B cell (primary cell): ENCODE measurements around the gene BEX3. TPM values are rescaled to one million over a fixed set of nuclear protein-coding genes. Genes with fewer than 3 reads are reported as not detected.

ENCODE experiments used
- ATAC-seq: fragments of 200-7000 bp; cut with Tn5 transposase; one replicate; pipeline ENCODE4 v1.10.0; 2021; ENCODE audit warnings: low read depth, mild to moderate bottlenecking, moderate number of reproducible peaks, moderate library complexity
- CTCF ChIA-PET: fragments of 350-600 bp; sonication (Branson Sonifier 250); formaldehyde crosslinking; loops from one replicate; lab custom pipeline; 2021; ENCODE audit warnings: antibody characterized with exemption, inconsistent platforms; lab: Charles Lee
- POLR2A ChIA-PET: fragments of 350-600 bp; sonication (Branson Sonifier 250); formaldehyde crosslinking; loops from one replicate; lab custom pipeline; 2021; ENCODE audit warnings: antibody characterized with exemption; lab: Charles Lee
- DNase-seq: peaks from one replicate; pipeline ENCODE4 v3.0.0; 2013
- H2AFZ ChIP-seq: 2 replicates; pipeline ENCODE4 v1.6.1; 2012; ENCODE audit warnings: mild to moderate bottlenecking, low read depth, low read length; ENCODE audit not compliant: insufficient read depth, poor library complexity, severe bottlenecking
- H3K27ac ChIP-seq, 2 donors: 1 replicate in 1 of 2; 2 replicates in 1 of 2; pipeline ENCODE4 v1.5.1; 2012 to 2013; ENCODE audit warnings: low read length in 2 of 2, mild to moderate bottlenecking in 2 of 2, moderate library complexity in 1 of 2
- H3K27me3 ChIP-seq, 4 experiments: fragments of 200-600 bp in 1 of 4; sonication (generic) in 1 of 4; replicated peaks in 1 of 4; 1 replicate in 2 of 4; 2 replicates in 2 of 4; pipeline versions ENCODE4 v1.6.1 to v1.7.0; 2013 to 2016; ENCODE audit warnings: low read length in 3 of 4, mild to moderate bottlenecking in 2 of 4, mixed read lengths in 1 of 4, moderate library complexity in 1 of 4; ENCODE audit not compliant: insufficient read depth in 4 of 4, control insufficient read depth in 3 of 4; ENCODE audit errors: control extremely low read depth in 1 of 4
- H3K36me3 ChIP-seq, 2 experiments: replicated peaks in 1 of 2; 1 replicate in 1 of 2; 2 replicates in 1 of 2; pipeline versions ENCODE4 v1.6.1 to v1.7.1; 2013; ENCODE audit warnings: low read length in 1 of 2; ENCODE audit not compliant: insufficient read depth in 2 of 2, control insufficient read depth in 1 of 2; ENCODE audit errors: control extremely low read depth in 1 of 2, extremely low read depth in 1 of 2
- H3K4me1 ChIP-seq, 2 donors: fragments of 200-600 bp in 1 of 2; sonication (generic) in 1 of 2; 1 replicate in 1 of 2; 2 replicates in 1 of 2; pipeline versions ENCODE4 v1.5.1 to v1.6.1; 2013 to 2017; ENCODE audit warnings: low read length in 2 of 2; ENCODE audit not compliant: control insufficient read depth in 2 of 2, insufficient read depth in 2 of 2
- H3K4me2 ChIP-seq: replicated peaks from 2 replicates; pipeline ENCODE3; 2012; ENCODE audit warnings: mild to moderate bottlenecking, low read depth, low read length; ENCODE audit not compliant: poor library complexity, severe bottlenecking
- H3K4me3 ChIP-seq, 5 experiments: fragments of 200-600 bp in 1 of 5; sonication (generic) in 1 of 5; 1 replicate in 3 of 5; 2 replicates in 2 of 5; pipeline versions ENCODE4 v1.5.1 to v1.7.0; 2011 to 2016; ENCODE audit warnings: low read length in 4 of 5, mild to moderate bottlenecking in 4 of 5, low read depth in 2 of 5, control low read depth in 1 of 5, moderate library complexity in 1 of 5; ENCODE audit not compliant: insufficient read depth in 1 of 5; ENCODE audit errors: control extremely low read depth in 1 of 5, extremely low read depth in 1 of 5
- H3K79me2 ChIP-seq: fragments of 200-600 bp; sonication (generic); one replicate; pipeline ENCODE4 v1.6.0; 2016; ENCODE audit warnings: low read length; ENCODE audit not compliant: control insufficient read depth, insufficient read depth
- H3K9ac ChIP-seq: fragments of 200-600 bp; sonication (generic); 2 replicates; pipeline ENCODE4 v1.6.1; 2017; ENCODE audit warnings: mild to moderate bottlenecking, low read length, moderate library complexity
- H3K9me3 ChIP-seq, 3 donors: one replicate each; pipeline versions ENCODE4 v1.6.1 to v1.7.1; 2013; ENCODE audit warnings: low read length in 2 of 3; ENCODE audit not compliant: control insufficient read depth in 2 of 3, insufficient read depth in 1 of 3; ENCODE audit errors: control extremely low read depth in 1 of 3
- H4K20me1 ChIP-seq: 2 replicates; pipeline ENCODE4 v1.6.0; 2012; ENCODE audit warnings: mild to moderate bottlenecking, low read length; ENCODE audit not compliant: insufficient read depth, control insufficient read depth, poor library complexity, severe bottlenecking
- H3K27ac Mint-ChIP-seq: one replicate; pipeline ENCODE4 v1.8.0; 2021; ENCODE audit warnings: mixed read lengths
- H3K27me3 Mint-ChIP-seq: one replicate; pipeline ENCODE4 v1.8.0; 2021; ENCODE audit warnings: mixed read lengths
- H3K4me1 Mint-ChIP-seq: one replicate; pipeline ENCODE4 v1.8.0; 2021; ENCODE audit warnings: mixed read lengths
- H3K4me3 Mint-ChIP-seq: one replicate; pipeline ENCODE4 v1.8.0; 2021; ENCODE audit warnings: mixed read lengths
- H3K9me3 Mint-ChIP-seq: one replicate; pipeline ENCODE4 v1.8.0; 2022; ENCODE audit warnings: mixed read lengths; ENCODE audit not compliant: insufficient read depth
- CTCF ChIP-seq: fragments of 200-600 bp; IDR thresholded peaks from one replicate; pipeline ENCODE4 v1.8.0; 2022; ENCODE audit warnings: antibody characterized with exemption, mild to moderate bottlenecking
- EZH2 ChIP-seq: IDR thresholded peaks from 2 replicates; pipeline ENCODE4 v1.6.1; 2012; ENCODE audit warnings: borderline replicate concordance, low read depth, mild to moderate bottlenecking, moderate library complexity, low read length; ENCODE audit not compliant: insufficient read depth, poor library complexity, severe bottlenecking
- WGBS: methylation state at CpG from one replicate; pipeline ENCODE4 v1.1.5; 2013; ENCODE audit warnings: missing lambda C conversion rate; ENCODE audit not compliant: insufficient coverage; 5-methylcytosine and 5-hydroxymethylcytosine counted together
- intact Hi-C: fragments of 100-400 bp; cut with micrococcal nuclease; formaldehyde crosslinking; loops from one replicate; pipeline ENCODE4 v1.10.0; 2022
- polyA plus RNA-seq: library from polyadenylated mRNA; depleted of rRNA; stranded (reverse); fragments of >200 nt; gene quantifications from 2 replicates; pipeline ENCODE4 v1.2.3, GENCODE V29; 2012
- total RNA-seq, 2 donors: library from RNA; stranded (reverse); fragments of 120-200 nt in 1 of 2; gene quantifications; 1 replicate in 1 of 2; 2 replicates in 1 of 2; pipeline versions ENCODE4 v1.2.3 to v1.2.4, GENCODE V29; 2013 to 2022

Gene BEX3
- total and polyA plus RNA-seq, 2 donors (not counting 1 experiment from before 2014, with no cell fraction given), result 0.37 to 1.7 TPM

- no peak for TF ChIP-seq CTCF
- no peak for TF ChIP-seq EZH2
- Mint-ChIP-seq H3K9me3 (no peaks in the 10 kb centered on the region), H3K27ac (no peak overlapping the region), H3K4me3 (no peak overlapping the region), H3K4me1 (peaks cover 7% of the 10 kb centered on the region), H3K27me3 (peaks cover 14% of the 10 kb centered on the region)
- Histone ChIP-seq H3K27ac (no peak overlapping the region), H3K4me1 (peaks cover 0 to 6% of the 10 kb centered on the region in 2 donors), H3K27me3 (peaks cover 0 to 6% (median 0%) of the 10 kb centered on the region in 4 experiments), H3K9ac (no peak overlapping the region), H3K36me3 (no peaks in the 10 kb centered on the region), H4K20me1 (no peaks in the 10 kb centered on the region), H3K4me3 (no peak overlapping the region), H2AFZ (no peak overlapping the region), H3K4me2 (no peak overlapping the region), H3K9me3 (no peaks in the 10 kb centered on the region), H3K79me2 (no peaks in the 10 kb centered on the region)
- CTCF ChIA-PET, result no interaction called here
- WGBS, result no CpG with 5 or more reads among the region's 3 CpGs
- intact Hi-C loops, result no loop called here
- POLR2A ChIA-PET, result no interaction called here
- no peak for ATAC-seq
- no peak for DNase-seq
These were observed 2.8 kb upstream of the BEX3 start for GRCh38 chrX:103373581-103373980.

- ATAC-seq, result no peak
- Histone ChIP-seq H3K36me3 (no peaks in the 10 kb centered on the region), H3K27me3 (peaks cover 0 to 6% (median 0%) of the 10 kb centered on the region in 4 experiments), H3K4me3 (peak overlapping the region in 2 of 5 experiments; percentile 17 to 19), H3K4me2 (peak overlapping the region; percentile 58), H4K20me1 (no peaks in the 10 kb centered on the region), H3K79me2 (no peaks in the 10 kb centered on the region), H3K9me3 (no peaks in the 10 kb centered on the region), H3K27ac (no peak overlapping the region), H2AFZ (no peak overlapping the region), H3K4me1 (peaks cover 0 to 6% of the 10 kb centered on the region in 2 donors), H3K9ac (no peak overlapping the region)
- Mint-ChIP-seq H3K9me3 (no peaks in the 10 kb centered on the region), H3K4me3 (peak overlapping the region; percentile 75), H3K4me1 (peaks cover 7% of the 10 kb centered on the region), H3K27me3 (peaks cover 18% of the 10 kb centered on the region), H3K27ac (no peak overlapping the region)
- no peak for DNase-seq
- ChIA-PET CTCF (no interaction called here), POLR2A (no interaction called here)
- TF ChIP-seq CTCF, result no peak
- no CpG with 5 or more reads among the region's 19 CpGs for WGBS
- intact Hi-C loops, result no loop called here
These were observed 614 bp downstream of the BEX3 start for GRCh38 chrX:103376979-103377324.
